Measurements from ENCODE around the gene EZR. TPM values are rescaled to one million over a fixed set of nuclear protein-coding genes. Genes with fewer than 3 reads are reported as not detected.

Gene EZR
- total RNA-seq, 1 donor from 2014 or later, result 260 TPM

GRCh38 chr6:158815379-158815724 lies 3.8 kb downstream of the EZR start:
- Histone ChIP-seq H3K4me1 (peaks cover 54% of the 10 kb centered on the region), H3K36me3 (peaks cover 12% of the 10 kb centered on the region), H3K9me3 (no peaks in the 10 kb centered on the region), H3K27me3 (no peaks in the 10 kb centered on the region), H3K4me3 (peak overlapping the region; percentile 82), H3K27ac (peak overlapping the region; percentile 96)
- no peak for TF ChIP-seq CTCF (IDR thresholded peaks at IDR 0.05)
- ATAC-seq (no peak), DNase-seq (no peak)
- intact Hi-C loops (cut with DNase I), result no loop called here

- H3K9me3 ChIP-seq, result no peaks in the 10 kb centered on the region
- no peak for TF ChIP-seq CTCF (IDR thresholded peaks at IDR 0.05)
- ATAC-seq, result no peak
- H3K4me3 ChIP-seq, result no peak overlapping the region
- intact Hi-C loops (cut with DNase I), result no loop called here
- DNase-seq, result no peak
- peaks cover 75% of the 10 kb centered on the region for H3K4me1 ChIP-seq
- no peaks in the 10 kb centered on the region for H3K27me3 ChIP-seq
- H3K36me3 ChIP-seq, result peaks cover 22% of the 10 kb centered on the region
- peak overlapping the region; percentile 39 for H3K27ac ChIP-seq
These were observed 6.1 kb downstream of the EZR start for GRCh38 chr6:158813032-158813431.

GRCh38 chr6:158812611-158813010 lies 6.6 kb downstream of the EZR start:
- H3K9me3 ChIP-seq, result no peaks in the 10 kb centered on the region
- no peak overlapping the region for H3K27ac ChIP-seq
- DNase-seq (no peak), ATAC-seq (no peak)
- peaks cover 26% of the 10 kb centered on the region for H3K36me3 ChIP-seq
- intact Hi-C loops (cut with DNase I), result no loop called here
- no peak overlapping the region for H3K4me3 ChIP-seq
- no peak for TF ChIP-seq CTCF (IDR thresholded peaks at IDR 0.05)
- peaks cover 75% of the 10 kb centered on the region for H3K4me1 ChIP-seq
- no peaks in the 10 kb centered on the region for H3K27me3 ChIP-seq

- no peak overlapping the region for H3K4me3 ChIP-seq
- no peak for DNase-seq
- peaks cover 26% of the 10 kb centered on the region for H3K36me3 ChIP-seq
- ATAC-seq, result no peak
- no peaks in the 10 kb centered on the region for H3K9me3 ChIP-seq
- intact Hi-C loops (cut with DNase I), result no loop called here
- peaks cover 69% of the 10 kb centered on the region for H3K4me1 ChIP-seq
- no peaks in the 10 kb centered on the region for H3K27me3 ChIP-seq
- no peak for TF ChIP-seq CTCF (IDR thresholded peaks at IDR 0.05)
- no peak overlapping the region for H3K27ac ChIP-seq
These were observed 8.7 kb downstream of the EZR start for GRCh38 chr6:158810155-158811095.

GRCh38 chr6:158808941-158809678 lies 10.1 kb downstream of the EZR start:
- H3K9me3 ChIP-seq, result no peaks in the 10 kb centered on the region
- no peaks in the 10 kb centered on the region for H3K27me3 ChIP-seq
- no peak overlapping the region for H3K4me3 ChIP-seq
- peaks cover 19% of the 10 kb centered on the region for H3K36me3 ChIP-seq
- intact Hi-C loops (cut with DNase I), result no loop called here
- DNase-seq (no peak), ATAC-seq (peak; percentile 23)
- peaks cover 60% of the 10 kb centered on the region for H3K4me1 ChIP-seq
- H3K27ac ChIP-seq, result no peak overlapping the region
- no peak for TF ChIP-seq CTCF (IDR thresholded peaks at IDR 0.05)

All from upper lobe of right lung (tissue), 1 donor.